ENCODE data around the gene CADM2. TPM values are rescaled to one million over a fixed set of nuclear protein-coding genes. Genes with fewer than 3 reads are reported as not detected.

Gene CADM2
- total and polyA plus RNA-seq, 12 donors = 0.12 to 3.0 (median 0.62) TPM

- ATAC-seq = no peak
- no peak for DNase-seq
- TF ChIP-seq CTCF (IDR thresholded peaks at IDR 0.05) = no peak
- no peak overlapping the region for H3K4me3 ChIP-seq
- H3K4me1 ChIP-seq = no peaks in the 10 kb centered on the region
- H3K27ac ChIP-seq = no peak overlapping the region
- intact Hi-C loops (cut with DNase I) = no loop called here
- no peaks in the 10 kb centered on the region for H3K27me3 ChIP-seq
- WGBS, 2 donors = 64 to 68% methylated on average over 7 of the region's 7 CpGs
- peaks cover 0 to 6% (median 0%) of the 10 kb centered on the region in 11 donors for H3K9me3 ChIP-seq
- H3K36me3 ChIP-seq = no peaks in the 10 kb centered on the region
Observed at GRCh38 chr3:85030052-85030451, 71.3 kb downstream of the CADM2 start.

- TF ChIP-seq CTCF (IDR thresholded peaks at IDR 0.05) = no peak
- intact Hi-C loops (cut with DNase I) = no loop called here
- Histone ChIP-seq H3K4me3 (no peak overlapping the region), H3K27me3 (no peaks in the 10 kb centered on the region), H3K27ac (no peak overlapping the region), H3K9me3 (peaks cover 0 to 7% (median 0%) of the 10 kb centered on the region in 11 donors), H3K4me1 (no peaks in the 10 kb centered on the region), H3K36me3 (no peaks in the 10 kb centered on the region)
- WGBS, 2 donors = 75 to 83% methylated on average over 2 of the region's 2 CpGs
- DNase-seq (no peak), ATAC-seq (no peak)
Observed at GRCh38 chr3:85037203-85037602, 78.4 kb downstream of the CADM2 start.

- DNase-seq (no peak), ATAC-seq (no peak)
- Histone ChIP-seq H3K36me3 (no peaks in the 10 kb centered on the region), H3K27me3 (no peaks in the 10 kb centered on the region), H3K9me3 (no peaks in the 10 kb centered on the region), H3K4me1 (no peaks in the 10 kb centered on the region), H3K27ac (no peak overlapping the region), H3K4me3 (no peak overlapping the region)
- intact Hi-C loops (cut with DNase I) = no loop called here
- no peak for TF ChIP-seq CTCF (IDR thresholded peaks at IDR 0.05)
- 72 to 76% methylated on average over 4 of the region's 4 CpGs for WGBS, 2 donors
Observed at GRCh38 chr3:85041001-85041400, 82.2 kb downstream of the CADM2 start.

- TF ChIP-seq CTCF (IDR thresholded peaks at IDR 0.05) = no peak
- no peaks in the 10 kb centered on the region for H3K9me3 ChIP-seq
- H3K27ac ChIP-seq = no peak overlapping the region
- no peaks in the 10 kb centered on the region for H3K4me1 ChIP-seq
- 70 to 78% methylated on average over 2 of the region's 2 CpGs for WGBS, 2 donors
- H3K36me3 ChIP-seq = no peaks in the 10 kb centered on the region
- no peak for DNase-seq
- intact Hi-C loops (cut with DNase I) = no loop called here
- ATAC-seq = no peak
- H3K4me3 ChIP-seq = no peak overlapping the region
- no peaks in the 10 kb centered on the region for H3K27me3 ChIP-seq
Observed at GRCh38 chr3:85041562-85042055, 82.8 kb downstream of the CADM2 start.
